ENCODE data around the gene COLEC11.

COLEC11 gene

DNA sequence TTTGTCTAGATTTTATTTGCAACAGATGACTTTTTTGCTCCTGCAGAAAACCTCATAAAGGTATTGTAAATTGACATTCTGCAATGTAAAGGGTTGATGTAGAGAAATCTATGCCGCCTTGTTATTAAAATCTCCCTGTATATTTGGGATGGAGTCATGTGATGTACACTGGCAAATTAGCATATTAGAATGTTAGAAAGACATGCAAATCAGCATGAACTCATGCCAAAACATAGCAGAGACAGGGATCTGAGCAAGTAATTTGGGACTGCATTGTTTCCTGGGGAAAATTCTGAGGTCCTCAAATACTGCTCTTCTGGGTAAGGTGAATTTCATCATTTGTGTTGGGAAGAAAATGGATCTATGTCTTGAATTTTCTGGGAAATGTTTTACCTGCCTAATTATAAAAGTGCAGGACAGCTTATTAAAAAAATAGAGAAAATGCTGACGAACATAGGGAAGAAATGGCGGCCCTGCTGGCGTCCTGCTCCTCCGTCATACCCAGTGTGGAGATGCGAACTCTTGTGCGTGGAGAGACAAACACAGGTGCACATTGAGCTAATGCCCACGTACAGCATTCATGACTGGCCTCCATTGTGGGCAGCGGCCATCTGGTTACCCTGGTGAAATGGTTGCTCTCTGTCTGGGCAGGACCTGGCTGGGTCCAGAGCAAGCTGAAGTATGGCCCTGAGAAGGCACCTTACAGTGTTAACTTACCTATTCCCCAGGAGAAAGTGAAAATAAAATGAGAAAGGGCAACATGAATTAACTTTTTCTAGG, 79.3 kb downstream of the COLEC11 start:
- no peak for ATAC-seq
- TF ChIP-seq ZNF565 (CRISPR knock-in tag; conservative IDR thresholded peaks at IDR 0.05; ENCODE audit: low read depth), result no peak
- no peak for TF ChIP-seq RARB (CRISPR knock-in tag; IDR thresholded peaks at IDR 0.05)
- no peak for TF ChIP-seq TCF4 (CRISPR knock-in tag; IDR thresholded peaks at IDR 0.05; ENCODE audit: borderline replicate concordance)
- TF ChIP-seq TOX (CRISPR knock-in tag; IDR thresholded peaks at IDR 0.05; ENCODE audit: borderline replicate concordance), result no peak
- TF ChIP-seq ZC3H10 (CRISPR knock-in tag; IDR thresholded peaks at IDR 0.05), result no peak
- TF ChIP-seq ZFP3 (CRISPR knock-in tag; IDR thresholded peaks at IDR 0.05), result no peak
- no peak for TF ChIP-seq ZNF8 (CRISPR knock-in tag; IDR thresholded peaks at IDR 0.05)
- TF ChIP-seq PATZ1 (CRISPR knock-in tag; IDR thresholded peaks at IDR 0.05; ENCODE audit: borderline replicate concordance), result no peak
- TF ChIP-seq POU6F1 (CRISPR knock-in tag; IDR thresholded peaks at IDR 0.05; ENCODE audit: borderline replicate concordance, low read depth), result no peak
- TF ChIP-seq ESRRG (CRISPR knock-in tag; IDR thresholded peaks at IDR 0.05), result no peak
- no peak for TF ChIP-seq ARNTL (CRISPR knock-in tag; IDR thresholded peaks at IDR 0.05; ENCODE audit: borderline replicate concordance, low read depth)
- no peak for TF ChIP-seq OSR1 (CRISPR knock-in tag; IDR thresholded peaks at IDR 0.05)
- no peak for TF ChIP-seq CREB5 (CRISPR knock-in tag; IDR thresholded peaks at IDR 0.05; ENCODE audit: low read depth)
- TF ChIP-seq CSRNP3 (CRISPR knock-in tag; IDR thresholded peaks at IDR 0.05), result no peak

DNA sequence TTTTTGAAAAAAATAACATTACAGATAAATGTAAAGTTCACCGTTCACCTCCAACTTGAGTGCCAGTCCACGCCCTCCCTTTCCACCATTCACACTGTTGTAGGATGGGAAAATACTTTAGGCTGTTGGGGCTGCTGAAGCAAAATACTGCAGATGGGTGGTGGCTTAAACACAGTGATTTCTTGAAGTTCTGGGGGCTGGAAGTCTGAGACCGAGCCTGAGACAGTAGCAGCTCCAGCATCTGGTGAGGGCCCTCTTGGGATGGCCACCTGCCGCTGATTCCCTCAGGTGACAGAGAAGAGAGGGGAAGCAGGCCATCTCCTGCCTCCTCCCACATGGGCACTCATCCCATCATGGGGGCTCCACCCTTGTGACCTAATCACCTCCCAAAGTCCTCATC, 80.8 kb downstream of the COLEC11 start:
- ATAC-seq, result no peak
- TF ChIP-seq ZFP30 (CRISPR knock-in tag; IDR thresholded peaks at IDR 0.05) (no peak), CSRNP3 (CRISPR knock-in tag; IDR thresholded peaks at IDR 0.05) (no peak), OSR1 (CRISPR knock-in tag; IDR thresholded peaks at IDR 0.05) (no peak), BACH2 (CRISPR knock-in tag; IDR thresholded peaks at IDR 0.05; ENCODE audit: borderline replicate concordance) (no peak), PATZ1 (CRISPR knock-in tag; IDR thresholded peaks at IDR 0.05; ENCODE audit: borderline replicate concordance) (no peak), TOX (CRISPR knock-in tag; IDR thresholded peaks at IDR 0.05; ENCODE audit: borderline replicate concordance) (no peak)

- ATAC-seq, result no peak
- no peak for TF ChIP-seq GLIS3 (CRISPR knock-in tag; IDR thresholded peaks at IDR 0.05)
- no peak for TF ChIP-seq ZFP30 (CRISPR knock-in tag; IDR thresholded peaks at IDR 0.05)
- no peak for TF ChIP-seq RARB (CRISPR knock-in tag; IDR thresholded peaks at IDR 0.05)
- no peak for TF ChIP-seq BACH2 (CRISPR knock-in tag; IDR thresholded peaks at IDR 0.05; ENCODE audit: borderline replicate concordance)
- no peak for TF ChIP-seq PPARA (CRISPR knock-in tag; IDR thresholded peaks at IDR 0.05; ENCODE audit: borderline replicate concordance)
- TF ChIP-seq, protein P1, sequence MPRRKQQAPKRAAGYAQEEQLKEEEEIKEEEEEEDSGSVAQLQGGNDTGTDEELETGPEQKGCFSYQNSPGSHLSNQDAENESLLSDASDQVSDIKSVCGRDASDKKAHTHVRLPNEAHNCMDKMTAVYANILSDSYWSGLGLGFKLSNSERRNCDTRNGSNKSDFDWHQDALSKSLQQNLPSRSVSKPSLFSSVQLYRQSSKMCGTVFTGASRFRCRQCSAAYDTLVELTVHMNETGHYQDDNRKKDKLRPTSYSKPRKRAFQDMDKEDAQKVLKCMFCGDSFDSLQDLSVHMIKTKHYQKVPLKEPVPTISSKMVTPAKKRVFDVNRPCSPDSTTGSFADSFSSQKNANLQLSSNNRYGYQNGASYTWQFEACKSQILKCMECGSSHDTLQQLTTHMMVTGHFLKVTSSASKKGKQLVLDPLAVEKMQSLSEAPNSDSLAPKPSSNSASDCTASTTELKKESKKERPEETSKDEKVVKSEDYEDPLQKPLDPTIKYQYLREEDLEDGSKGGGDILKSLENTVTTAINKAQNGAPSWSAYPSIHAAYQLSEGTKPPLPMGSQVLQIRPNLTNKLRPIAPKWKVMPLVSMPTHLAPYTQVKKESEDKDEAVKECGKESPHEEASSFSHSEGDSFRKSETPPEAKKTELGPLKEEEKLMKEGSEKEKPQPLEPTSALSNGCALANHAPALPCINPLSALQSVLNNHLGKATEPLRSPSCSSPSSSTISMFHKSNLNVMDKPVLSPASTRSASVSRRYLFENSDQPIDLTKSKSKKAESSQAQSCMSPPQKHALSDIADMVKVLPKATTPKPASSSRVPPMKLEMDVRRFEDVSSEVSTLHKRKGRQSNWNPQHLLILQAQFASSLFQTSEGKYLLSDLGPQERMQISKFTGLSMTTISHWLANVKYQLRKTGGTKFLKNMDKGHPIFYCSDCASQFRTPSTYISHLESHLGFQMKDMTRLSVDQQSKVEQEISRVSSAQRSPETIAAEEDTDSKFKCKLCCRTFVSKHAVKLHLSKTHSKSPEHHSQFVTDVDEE (CRISPR knock-in tag; IDR thresholded peaks at IDR 0.05), result no peak
- TF ChIP-seq ZNF8 (CRISPR knock-in tag; IDR thresholded peaks at IDR 0.05), result no peak
- TF ChIP-seq ARNTL (CRISPR knock-in tag; IDR thresholded peaks at IDR 0.05; ENCODE audit: borderline replicate concordance, low read depth), result no peak
- TF ChIP-seq POU6F1 (CRISPR knock-in tag; IDR thresholded peaks at IDR 0.05; ENCODE audit: borderline replicate concordance, low read depth), result no peak
- no peak for TF ChIP-seq ZFP3 (CRISPR knock-in tag; IDR thresholded peaks at IDR 0.05)
- TF ChIP-seq OSR1 (CRISPR knock-in tag; IDR thresholded peaks at IDR 0.05), result no peak
- TF ChIP-seq TOX (CRISPR knock-in tag; IDR thresholded peaks at IDR 0.05; ENCODE audit: borderline replicate concordance), result no peak
Observed at GRCh38 chr2:3677436-3677835, 82.5 kb downstream of the COLEC11 start.
